Measurements from ENCODE around the gene CPNE5.
"Not testable (repeated sequence)": the region's sequence is repeated elsewhere in the genome, so short reads cannot be mapped to it uniquely, and the experiment has no call there.

The CPNE5 gene

GRCh38 chr6:36716476-36717093, 122.7 kb downstream of the CPNE5 start:
- ChIA-PET POLR2A (no interaction called here), CTCF (interaction anchor here (1.3 to 18.0 kb wide), 4 partner anchors 8 to 103 kb away, joined by 4 to 179 read pairs (median 10); no protein-coding TSS in a partner anchor)
- no peak for DNase-seq (ENCODE audit: low read depth, low spot score)
- no peak overlapping the region for H3K4me3 ChIP-seq (ENCODE audit: low read depth, low read length)
- no peak for TF ChIP-seq CTCF (IDR thresholded peaks at IDR 0.05; ENCODE audit: insufficient read depth, low read length, missing control alignments)

GRCh38 chr6:36715469-36715868, 123.8 kb downstream of the CPNE5 start:
- POLR2A ChIA-PET, result no interaction called here

GRCh38 chr6:36714511-36714910, 124.7 kb downstream of the CPNE5 start:
- CTCF ChIA-PET, result interaction anchor here (1.0 to 18.0 kb wide), 5 partner anchors 10 to 100 kb away, joined by 3 to 179 read pairs (median 5); no protein-coding TSS in a partner anchor
- no peak overlapping the region for H3K4me3 ChIP-seq (ENCODE audit: low read depth, low read length)
- TF ChIP-seq CTCF (IDR thresholded peaks at IDR 0.05; ENCODE audit: insufficient read depth, low read length, missing control alignments), result no peak
- POLR2A ChIA-PET, result no interaction called here
- DNase-seq (ENCODE audit: low read depth, low spot score), result no peak

More at GRCh38 chr6:36715469-36715868, 123.8 kb downstream of the CPNE5 start:
- CTCF ChIA-PET, result interaction anchor here (1.0 to 18.0 kb wide), 5 partner anchors 9 to 101 kb away, joined by 3 to 179 read pairs (median 5); no protein-coding TSS in a partner anchor
- DNase-seq (ENCODE audit: low read depth, low spot score), result no peak
- H3K4me3 ChIP-seq (ENCODE audit: low read depth, low read length), result no peak overlapping the region
- TF ChIP-seq CTCF (IDR thresholded peaks at IDR 0.05; ENCODE audit: insufficient read depth, low read length, missing control alignments), result no peak

GRCh38 chr6:36713846-36714245, 125.4 kb downstream of the CPNE5 start:
- ChIA-PET CTCF (interaction anchor here (1.3 to 18.0 kb wide), 3 partner anchors 11 to 100 kb away, joined by 4 to 179 read pairs (median 14); no protein-coding TSS in a partner anchor), POLR2A (no interaction called here)
- H3K4me3 ChIP-seq (ENCODE audit: low read depth, low read length), result no peak overlapping the region
- TF ChIP-seq CTCF (IDR thresholded peaks at IDR 0.05; ENCODE audit: insufficient read depth, low read length, missing control alignments), result no peak
- DNase-seq (ENCODE audit: low read depth, low spot score), result no peak

- ChIA-PET CTCF (interaction anchor here (1.3 to 18.0 kb wide), 4 partner anchors 11 to 99 kb away, joined by 4 to 179 read pairs (median 20); no protein-coding TSS in a partner anchor), POLR2A (no interaction called here)
- TF ChIP-seq CTCF (IDR thresholded peaks at IDR 0.05; ENCODE audit: insufficient read depth, low read length, missing control alignments), result no peak
- no peak overlapping the region for H3K4me3 ChIP-seq (ENCODE audit: low read depth, low read length)
- DNase-seq (ENCODE audit: low read depth, low spot score), result no peak
Measured at GRCh38 chr6:36712816-36713215, 126.4 kb downstream of the CPNE5 start.

GRCh38 chr6:36706339-36706738, 132.9 kb downstream of the CPNE5 start:
- ChIA-PET CTCF (interaction anchor here (1.4 to 2.8 kb wide), 6 partner anchors 14 to 91 kb away, joined by 3 to 7 read pairs (median 6); no protein-coding TSS in a partner anchor), POLR2A (no interaction called here)
- TF ChIP-seq CTCF (IDR thresholded peaks at IDR 0.05; ENCODE audit: insufficient read depth, low read length, missing control alignments), result no peak
- no peak overlapping the region for H3K4me3 ChIP-seq (ENCODE audit: low read depth, low read length)
- no peak for DNase-seq (ENCODE audit: low read depth, low spot score)

- CTCF ChIA-PET, result interaction anchor here (1.3 to 2.8 kb wide), 5 partner anchors 19 to 90 kb away, joined by 3 to 9 read pairs (median 7); no protein-coding TSS in a partner anchor
- DNase-seq (ENCODE audit: low read depth, low spot score); POLR2A ChIA-PET; H3K4me3 ChIP-seq (ENCODE audit: low read depth, low read length): not testable (repeated sequence)
Measured at GRCh38 chr6:36704961-36705577, 134.2 kb downstream of the CPNE5 start.
